ENCODE results near the gene IZUMO1R. TPM values are rescaled to one million over a fixed set of nuclear protein-coding genes. Genes with fewer than 3 reads are reported as not detected.

Gene IZUMO1R
- total and polyA plus RNA-seq, 2 of the 4 experiments (the other 2 are of a cell fraction) = not detected

DNA sequence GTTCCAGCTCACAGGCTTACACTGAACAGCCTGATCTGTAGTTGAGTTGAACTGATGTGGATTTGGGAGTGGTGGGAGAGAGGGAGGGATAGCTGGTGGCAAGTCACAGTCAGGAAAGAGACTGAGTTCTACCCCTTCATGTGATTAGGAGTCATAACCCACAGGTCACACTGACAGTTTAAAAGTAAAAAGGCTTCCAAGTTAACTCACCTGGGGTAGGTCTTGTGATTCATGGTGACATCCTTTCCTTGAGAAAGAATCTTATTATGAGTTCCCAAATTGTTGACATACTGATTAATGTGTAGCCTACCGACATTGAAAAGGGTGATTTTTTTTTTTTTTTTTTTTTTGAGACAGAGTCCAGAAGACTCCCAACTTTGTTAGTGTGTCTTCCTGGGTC, 5.4 kb downstream of the IZUMO1R start:
- Histone ChIP-seq H4K20me1 (ENCODE audit: insufficient read depth, low read length) (no peaks in the 10 kb centered on the region), H4K5ac (ENCODE audit: low read depth, low read length) (no peak overlapping the region), H3K9ac (ENCODE audit: low read depth, low read length) (no peak overlapping the region), H4K91ac (ENCODE audit: insufficient read depth, low read depth, low read length) (no peak overlapping the region), H2BK5ac (ENCODE audit: low read depth, low read length, poor library complexity, severe bottlenecking) (no peak overlapping the region), H3K9me1 (ENCODE audit: insufficient read depth, low read length) (no peaks in the 10 kb centered on the region), H3K4me3 (ENCODE audit: insufficient read depth, low read depth, low read length) (no peak overlapping the region), H3K14ac (replicated peaks; ENCODE audit: low read depth, low read length) (no peak overlapping the region), H3K4me1 (ENCODE audit: control insufficient read depth, insufficient read depth, low read length) (peaks cover 5% of the 10 kb centered on the region), H3K79me1 (ENCODE audit: low read depth in 1 of 2, low read length in 2 of 2) (no peaks in the 10 kb centered on the region), H3K27ac (ENCODE audit: insufficient read depth, low read length) (no peak overlapping the region), H3K4ac (ENCODE audit: low read depth, low read length) (no peak overlapping the region), H3K23ac (ENCODE audit: low read depth, low read length) (no peak overlapping the region), H2AK5ac (ENCODE audit: low read depth, low read length) (no peak overlapping the region), H3K18ac (ENCODE audit: low read depth, low read length) (no peak overlapping the region), H2AFZ (replicated peaks; ENCODE audit: low read length, poor library complexity) (no peak overlapping the region), H3K27me3 (ENCODE audit: control insufficient read depth, insufficient read depth, low read length) (peaks cover 3% of the 10 kb centered on the region; the same call in 1 of the 2 replicates), H4K8ac (ENCODE audit: low read depth in 2 of 2, low read length in 2 of 2) (no peak overlapping the region), H2AK9ac (replicated peaks; ENCODE audit: low read depth, low read length, poor library complexity) (no peak overlapping the region), H3K4me2 (ENCODE audit: low read depth, low read length) (no peak overlapping the region), H3K56ac (ENCODE audit: extremely low read depth, insufficient read depth, low read length) (no peak overlapping the region), H3K36me3 (ENCODE audit: control insufficient read depth, insufficient read depth, low read length) (no peaks in the 10 kb centered on the region), H2BK120ac (ENCODE audit: low read depth, low read length) (no peak overlapping the region), H2BK15ac (ENCODE audit: low read depth, low read length) (no peak overlapping the region), H2BK20ac (ENCODE audit: low read depth, low read length) (no peak overlapping the region), H3K9me3 (ENCODE audit: control insufficient read depth, insufficient read depth, low read length) (no peaks in the 10 kb centered on the region)
- ChIA-PET CTCF (no interaction called here), POLR2A (ENCODE audit: unreplicated experiment) (no interaction called here)
- no peak for DNase-seq
- intact Hi-C loops (cut with micrococcal nuclease) = no loop called here
- no peak for TF ChIP-seq BHLHE40 (IDR thresholded peaks at IDR 0.05; ENCODE audit: low read depth, low read length)
- TF ChIP-seq, protein P1, sequence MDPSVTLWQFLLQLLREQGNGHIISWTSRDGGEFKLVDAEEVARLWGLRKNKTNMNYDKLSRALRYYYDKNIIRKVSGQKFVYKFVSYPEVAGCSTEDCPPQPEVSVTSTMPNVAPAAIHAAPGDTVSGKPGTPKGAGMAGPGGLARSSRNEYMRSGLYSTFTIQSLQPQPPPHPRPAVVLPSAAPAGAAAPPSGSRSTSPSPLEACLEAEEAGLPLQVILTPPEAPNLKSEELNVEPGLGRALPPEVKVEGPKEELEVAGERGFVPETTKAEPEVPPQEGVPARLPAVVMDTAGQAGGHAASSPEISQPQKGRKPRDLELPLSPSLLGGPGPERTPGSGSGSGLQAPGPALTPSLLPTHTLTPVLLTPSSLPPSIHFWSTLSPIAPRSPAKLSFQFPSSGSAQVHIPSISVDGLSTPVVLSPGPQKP (IDR thresholded peaks at IDR 0.05; ENCODE audit: borderline replicate concordance, low read depth, low read length) = no peak
- TF ChIP-seq SMC3 (IDR thresholded peaks at IDR 0.05; ENCODE audit: low read depth, low read length) = no peak
- TF ChIP-seq, protein P2, sequence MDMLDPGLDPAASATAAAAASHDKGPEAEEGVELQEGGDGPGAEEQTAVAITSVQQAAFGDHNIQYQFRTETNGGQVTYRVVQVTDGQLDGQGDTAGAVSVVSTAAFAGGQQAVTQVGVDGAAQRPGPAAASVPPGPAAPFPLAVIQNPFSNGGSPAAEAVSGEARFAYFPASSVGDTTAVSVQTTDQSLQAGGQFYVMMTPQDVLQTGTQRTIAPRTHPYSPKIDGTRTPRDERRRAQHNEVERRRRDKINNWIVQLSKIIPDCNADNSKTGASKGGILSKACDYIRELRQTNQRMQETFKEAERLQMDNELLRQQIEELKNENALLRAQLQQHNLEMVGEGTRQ (IDR thresholded peaks at IDR 0.05; ENCODE audit: low read depth, low read length) = no peak
- TF ChIP-seq NFE2L2 (IDR thresholded peaks at IDR 0.05; ENCODE audit: low read depth, low read length) = no peak
- no peak for TF ChIP-seq CHD1 (IDR thresholded peaks at IDR 0.05; ENCODE audit: low read depth, low read length)
- TF ChIP-seq RFX5 (IDR thresholded peaks at IDR 0.05; ENCODE audit: low read depth, low read length) = no peak
- TF ChIP-seq MXI1 (IDR thresholded peaks at IDR 0.05; ENCODE audit: borderline replicate concordance, low read depth, low read length) = no peak
- no peak for TF ChIP-seq MAFK (IDR thresholded peaks at IDR 0.05; ENCODE audit: low read depth, low read length)
- no peak for TF ChIP-seq MAZ (IDR thresholded peaks at IDR 0.05; ENCODE audit: borderline replicate concordance, low read depth, low read length)
- no peak for TF ChIP-seq RAD21 (IDR thresholded peaks at IDR 0.05; ENCODE audit: low read length)
- no peak for TF ChIP-seq RCOR1 (IDR thresholded peaks at IDR 0.05; ENCODE audit: insufficient replicate concordance, low read length)
- TF ChIP-seq, protein P3, sequence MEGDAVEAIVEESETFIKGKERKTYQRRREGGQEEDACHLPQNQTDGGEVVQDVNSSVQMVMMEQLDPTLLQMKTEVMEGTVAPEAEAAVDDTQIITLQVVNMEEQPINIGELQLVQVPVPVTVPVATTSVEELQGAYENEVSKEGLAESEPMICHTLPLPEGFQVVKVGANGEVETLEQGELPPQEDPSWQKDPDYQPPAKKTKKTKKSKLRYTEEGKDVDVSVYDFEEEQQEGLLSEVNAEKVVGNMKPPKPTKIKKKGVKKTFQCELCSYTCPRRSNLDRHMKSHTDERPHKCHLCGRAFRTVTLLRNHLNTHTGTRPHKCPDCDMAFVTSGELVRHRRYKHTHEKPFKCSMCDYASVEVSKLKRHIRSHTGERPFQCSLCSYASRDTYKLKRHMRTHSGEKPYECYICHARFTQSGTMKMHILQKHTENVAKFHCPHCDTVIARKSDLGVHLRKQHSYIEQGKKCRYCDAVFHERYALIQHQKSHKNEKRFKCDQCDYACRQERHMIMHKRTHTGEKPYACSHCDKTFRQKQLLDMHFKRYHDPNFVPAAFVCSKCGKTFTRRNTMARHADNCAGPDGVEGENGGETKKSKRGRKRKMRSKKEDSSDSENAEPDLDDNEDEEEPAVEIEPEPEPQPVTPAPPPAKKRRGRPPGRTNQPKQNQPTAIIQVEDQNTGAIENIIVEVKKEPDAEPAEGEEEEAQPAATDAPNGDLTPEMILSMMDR (conservative IDR thresholded peaks at IDR 0.05; ENCODE audit: low read depth, low read length) = no peak
- TF ChIP-seq FOS (IDR thresholded peaks at IDR 0.05; ENCODE audit: low read depth, low read length) = no peak
- no peak for TF ChIP-seq CEBPB (IDR thresholded peaks at IDR 0.05; ENCODE audit: low read depth, low read length)
- no peak for TF ChIP-seq POLR2A (IDR thresholded peaks at IDR 0.05; ENCODE audit: low read depth, low read length)
- dilution Hi-C loops (cut with HindIII; ENCODE audit: low sequenced_read_pairs, unreplicated experiment) = no loop called here
- no peak for ATAC-seq (ENCODE audit: low read depth)
- WGBS, 2 experiments (ENCODE audit: extremely low coverage in 2 of 2, insufficient read length in 1 of 2) = no CpG with 5 or more reads among the region's 1 CpG
- in situ Hi-C loops (cut with MboI; ENCODE audit: low sequenced_read_pairs) = no loop called here
- no TSS peak for BruUV-seq (replicated peaks)

All from IMR-90 (cell line).